K562 (cell line): ENCODE results near the gene SGSM2. TPM values are rescaled to one million over a fixed set of nuclear protein-coding genes. Genes with fewer than 3 reads are reported as not detected.

Experiments used
- ARID2 ChIP-seq: fragments of 450-650 bp; IDR thresholded peaks from 2 replicates; pipeline ENCODE4 v1.6.1; 2017; ENCODE audit warnings: antibody characterized with exemption, mild to moderate bottlenecking
- CXXC5 ChIP-seq: fragments of 250-450 bp; sonication (Bioruptor Pico); IDR thresholded peaks from 2 replicates; pipeline ENCODE4 v1.8.0; 2022; ENCODE audit warnings: inconsistent platforms, mild to moderate bottlenecking, moderate library complexity
- NUFIP1 ChIP-seq: fragments of 450-650 bp; IDR thresholded peaks from 2 replicates; pipeline ENCODE4 v1.6.1; 2018; ENCODE audit not compliant: partially characterized antibody
- RBFOX2 ChIP-seq: fragments of 200-400 bp; formaldehyde crosslinking; IDR thresholded peaks from 2 replicates; pipeline ENCODE4 v1.6.1; 2017; ENCODE audit warnings: low read depth, mild to moderate bottlenecking, low read length, moderate library complexity
- ZNF57 ChIP-seq: fragments of 450-650 bp; formaldehyde crosslinking; IDR thresholded peaks from 2 replicates; pipeline ENCODE4 v1.4.0; 2020; ENCODE audit warnings: mild to moderate bottlenecking, moderate library complexity
- polyA plus RNA-seq, 8 experiments: library from polyadenylated mRNA; depleted of rRNA in 4 of 8; stranded (reverse) in 5 of 8; unstranded in 3 of 8; fragments of >200 nt; fragmentation: Nextera tagmentation in 2 of 8; fragmentation: Illumina TruSeq in 1 of 8; extraction: Ambion mirVana in 2 of 8; extraction: Trizol in 1 of 8; gene quantifications; 2 replicates each; pipeline versions ENCODE4 v1.2.1 to v1.2.3, GENCODE V29; 2011 to 2014; ENCODE audit warnings: inconsistent platforms in 1 of 8, missing spikeins in 1 of 8
- total RNA-seq, 7 experiments: library from RNA; depleted of rRNA in 6 of 7; stranded (reverse); fragments of >200 nt in 6 of 7; fragmentation: Illumina TruSeq in 2 of 7; extraction: Trizol in 2 of 7; gene quantifications; 2 replicates each; pipeline versions ENCODE4 v1.2.1 to v1.2.3, GENCODE V29; 2011 to 2021; ENCODE audit warnings: low replicate concordance in 1 of 7
- TF ChIP-seq, protein P1 (sequence below), 2 experiments: fragments of 450-650 bp; formaldehyde crosslinking in 1 of 2; IDR thresholded peaks; 2 replicates each; pipeline versions ENCODE4 v1.4.0 to v1.6.1; 2014 to 2020; ENCODE audit warnings: mild to moderate bottlenecking in 2 of 2, borderline replicate concordance in 1 of 2, low read depth in 1 of 2
- TF ChIP-seq, protein P2 (sequence below), 2 experiments: IDR thresholded peaks; 2 replicates each; pipeline ENCODE4 v1.6.1; 2012; ENCODE audit warnings: improper control_type of control experiment in 2 of 2, low read depth in 2 of 2, low read length in 2 of 2, borderline replicate concordance in 1 of 2
- TF ChIP-seq, protein P3 (sequence below): fragments of 450-650 bp; formaldehyde crosslinking; IDR thresholded peaks from 2 replicates; pipeline ENCODE4 v1.4.0; 2020; ENCODE audit warnings: mild to moderate bottlenecking, moderate library complexity
- TF ChIP-seq, protein P4 (sequence below): fragments of 200-800 bp; sonication (Bioruptor generic); IDR thresholded peaks from 2 replicates; pipeline ENCODE4 v1.6.1; 2017; ENCODE audit warnings: missing genetic modification characterization, missing compliant biosample characterization
- TF ChIP-seq, protein P5 (sequence below): fragments of 450-650 bp; IDR thresholded peaks from 2 replicates; pipeline ENCODE4 v1.6.1; 2016; ENCODE audit warnings: missing biosample characterization, missing genetic modification characterization

The SGSM2 gene
- total and polyA plus RNA-seq, 9 of the 15 experiments (the other 6 are each of a cell fraction or from before 2014, with no cell fraction given), result 0.20 to 26.3 (median 14.8) TPM

DNA sequence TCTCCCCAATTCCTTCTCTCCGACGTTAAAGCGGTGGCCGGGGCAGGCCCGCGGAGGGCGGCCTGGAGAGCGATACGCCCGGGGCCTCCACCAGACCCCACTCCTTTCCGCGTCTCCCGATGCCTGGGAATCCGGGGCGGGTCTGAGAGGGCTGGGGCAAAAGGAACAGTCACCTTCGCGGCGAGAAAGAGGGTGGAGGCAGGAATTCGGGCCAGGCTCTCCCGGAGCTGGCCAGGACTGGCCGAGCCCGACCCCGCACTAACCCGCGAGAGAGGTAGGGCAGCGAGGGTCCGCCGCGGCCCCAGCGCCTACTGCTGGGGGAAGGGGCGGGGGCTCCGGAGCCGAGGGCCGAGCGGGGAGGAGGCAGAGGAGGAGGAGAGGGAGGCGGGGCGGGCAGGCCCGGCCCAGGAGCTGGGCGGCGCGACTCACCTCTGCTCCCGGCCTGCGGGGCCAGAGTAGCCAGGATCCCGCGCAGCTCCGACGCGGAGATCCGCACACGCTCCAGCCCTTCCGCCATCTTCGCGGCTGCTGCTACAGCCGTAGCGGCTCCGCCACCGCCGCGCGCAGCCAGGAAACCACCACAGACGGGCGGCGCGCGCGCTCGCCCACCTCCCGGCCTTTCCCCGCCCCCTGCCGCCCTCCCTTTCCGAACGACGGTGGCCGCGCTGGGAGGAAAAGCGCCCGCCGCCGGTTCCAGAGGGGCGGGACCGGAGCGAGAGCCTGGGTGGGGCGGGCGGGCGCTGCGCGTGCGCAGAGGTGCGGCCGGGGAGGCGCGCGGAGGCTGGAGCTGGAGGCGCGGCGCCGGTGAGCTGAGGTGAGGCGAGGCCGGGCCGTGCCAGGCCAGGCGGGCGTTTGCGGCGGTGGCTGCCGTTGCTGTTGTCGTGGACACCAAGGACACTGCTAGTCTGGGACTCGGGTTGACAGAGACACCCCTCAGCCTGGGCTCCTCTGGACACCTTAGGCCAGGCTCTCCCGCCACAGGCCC is 33.8 kb upstream of the SGSM2 start, which contains the start of the genes SMG6 and SRR (continued):
- TF ChIP-seq, protein P1, sequence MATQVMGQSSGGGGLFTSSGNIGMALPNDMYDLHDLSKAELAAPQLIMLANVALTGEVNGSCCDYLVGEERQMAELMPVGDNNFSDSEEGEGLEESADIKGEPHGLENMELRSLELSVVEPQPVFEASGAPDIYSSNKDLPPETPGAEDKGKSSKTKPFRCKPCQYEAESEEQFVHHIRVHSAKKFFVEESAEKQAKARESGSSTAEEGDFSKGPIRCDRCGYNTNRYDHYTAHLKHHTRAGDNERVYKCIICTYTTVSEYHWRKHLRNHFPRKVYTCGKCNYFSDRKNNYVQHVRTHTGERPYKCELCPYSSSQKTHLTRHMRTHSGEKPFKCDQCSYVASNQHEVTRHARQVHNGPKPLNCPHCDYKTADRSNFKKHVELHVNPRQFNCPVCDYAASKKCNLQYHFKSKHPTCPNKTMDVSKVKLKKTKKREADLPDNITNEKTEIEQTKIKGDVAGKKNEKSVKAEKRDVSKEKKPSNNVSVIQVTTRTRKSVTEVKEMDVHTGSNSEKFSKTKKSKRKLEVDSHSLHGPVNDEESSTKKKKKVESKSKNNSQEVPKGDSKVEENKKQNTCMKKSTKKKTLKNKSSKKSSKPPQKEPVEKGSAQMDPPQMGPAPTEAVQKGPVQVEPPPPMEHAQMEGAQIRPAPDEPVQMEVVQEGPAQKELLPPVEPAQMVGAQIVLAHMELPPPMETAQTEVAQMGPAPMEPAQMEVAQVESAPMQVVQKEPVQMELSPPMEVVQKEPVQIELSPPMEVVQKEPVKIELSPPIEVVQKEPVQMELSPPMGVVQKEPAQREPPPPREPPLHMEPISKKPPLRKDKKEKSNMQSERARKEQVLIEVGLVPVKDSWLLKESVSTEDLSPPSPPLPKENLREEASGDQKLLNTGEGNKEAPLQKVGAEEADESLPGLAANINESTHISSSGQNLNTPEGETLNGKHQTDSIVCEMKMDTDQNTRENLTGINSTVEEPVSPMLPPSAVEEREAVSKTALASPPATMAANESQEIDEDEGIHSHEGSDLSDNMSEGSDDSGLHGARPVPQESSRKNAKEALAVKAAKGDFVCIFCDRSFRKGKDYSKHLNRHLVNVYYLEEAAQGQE (IDR thresholded peaks at IDR 0.05; ENCODE audit: borderline replicate concordance), result peak; percentile 34; the same call in 1 of the 2 replicates
- TF ChIP-seq, protein P1 (CRISPR knock-in tag; IDR thresholded peaks at IDR 0.05; ENCODE audit: low read depth), result no peak
- no peak for TF ChIP-seq ZNF57 (CRISPR knock-in tag)
- TF ChIP-seq NUFIP1, result no peak
- no peak for TF ChIP-seq ARID2
- TF ChIP-seq, protein P2, sequence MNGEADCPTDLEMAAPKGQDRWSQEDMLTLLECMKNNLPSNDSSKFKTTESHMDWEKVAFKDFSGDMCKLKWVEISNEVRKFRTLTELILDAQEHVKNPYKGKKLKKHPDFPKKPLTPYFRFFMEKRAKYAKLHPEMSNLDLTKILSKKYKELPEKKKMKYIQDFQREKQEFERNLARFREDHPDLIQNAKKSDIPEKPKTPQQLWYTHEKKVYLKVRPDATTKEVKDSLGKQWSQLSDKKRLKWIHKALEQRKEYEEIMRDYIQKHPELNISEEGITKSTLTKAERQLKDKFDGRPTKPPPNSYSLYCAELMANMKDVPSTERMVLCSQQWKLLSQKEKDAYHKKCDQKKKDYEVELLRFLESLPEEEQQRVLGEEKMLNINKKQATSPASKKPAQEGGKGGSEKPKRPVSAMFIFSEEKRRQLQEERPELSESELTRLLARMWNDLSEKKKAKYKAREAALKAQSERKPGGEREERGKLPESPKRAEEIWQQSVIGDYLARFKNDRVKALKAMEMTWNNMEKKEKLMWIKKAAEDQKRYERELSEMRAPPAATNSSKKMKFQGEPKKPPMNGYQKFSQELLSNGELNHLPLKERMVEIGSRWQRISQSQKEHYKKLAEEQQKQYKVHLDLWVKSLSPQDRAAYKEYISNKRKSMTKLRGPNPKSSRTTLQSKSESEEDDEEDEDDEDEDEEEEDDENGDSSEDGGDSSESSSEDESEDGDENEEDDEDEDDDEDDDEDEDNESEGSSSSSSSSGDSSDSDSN (IDR thresholded peaks at IDR 0.05; ENCODE audit: borderline replicate concordance in 1 of 2, low read depth in 2 of 2, low read length in 2 of 2), result 0 out of 4 replicates have a peak, but pooled peaks have one; percentile 28 to 43
- TF ChIP-seq, protein P3, sequence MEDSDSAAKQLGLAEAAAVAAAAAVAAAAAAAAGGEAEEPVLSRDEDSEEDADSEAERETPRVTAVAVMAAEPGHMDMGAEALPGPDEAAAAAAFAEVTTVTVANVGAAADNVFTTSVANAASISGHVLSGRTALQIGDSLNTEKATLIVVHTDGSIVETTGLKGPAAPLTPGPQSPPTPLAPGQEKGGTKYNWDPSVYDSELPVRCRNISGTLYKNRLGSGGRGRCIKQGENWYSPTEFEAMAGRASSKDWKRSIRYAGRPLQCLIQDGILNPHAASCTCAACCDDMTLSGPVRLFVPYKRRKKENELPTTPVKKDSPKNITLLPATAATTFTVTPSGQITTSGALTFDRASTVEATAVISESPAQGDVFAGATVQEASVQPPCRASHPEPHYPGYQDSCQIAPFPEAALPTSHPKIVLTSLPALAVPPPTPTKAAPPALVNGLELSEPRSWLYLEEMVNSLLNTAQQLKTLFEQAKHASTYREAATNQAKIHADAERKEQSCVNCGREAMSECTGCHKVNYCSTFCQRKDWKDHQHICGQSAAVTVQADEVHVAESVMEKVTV (CRISPR knock-in tag), result no peak
- TF ChIP-seq, protein P4, sequence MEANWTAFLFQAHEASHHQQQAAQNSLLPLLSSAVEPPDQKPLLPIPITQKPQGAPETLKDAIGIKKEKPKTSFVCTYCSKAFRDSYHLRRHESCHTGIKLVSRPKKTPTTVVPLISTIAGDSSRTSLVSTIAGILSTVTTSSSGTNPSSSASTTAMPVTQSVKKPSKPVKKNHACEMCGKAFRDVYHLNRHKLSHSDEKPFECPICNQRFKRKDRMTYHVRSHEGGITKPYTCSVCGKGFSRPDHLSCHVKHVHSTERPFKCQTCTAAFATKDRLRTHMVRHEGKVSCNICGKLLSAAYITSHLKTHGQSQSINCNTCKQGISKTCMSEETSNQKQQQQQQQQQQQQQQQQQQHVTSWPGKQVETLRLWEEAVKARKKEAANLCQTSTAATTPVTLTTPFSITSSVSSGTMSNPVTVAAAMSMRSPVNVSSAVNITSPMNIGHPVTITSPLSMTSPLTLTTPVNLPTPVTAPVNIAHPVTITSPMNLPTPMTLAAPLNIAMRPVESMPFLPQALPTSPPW (CRISPR knock-in tag), result peak; percentile 96
- TF ChIP-seq CXXC5 (CRISPR knock-in tag), result peak; percentile 50
- TF ChIP-seq, protein P5, sequence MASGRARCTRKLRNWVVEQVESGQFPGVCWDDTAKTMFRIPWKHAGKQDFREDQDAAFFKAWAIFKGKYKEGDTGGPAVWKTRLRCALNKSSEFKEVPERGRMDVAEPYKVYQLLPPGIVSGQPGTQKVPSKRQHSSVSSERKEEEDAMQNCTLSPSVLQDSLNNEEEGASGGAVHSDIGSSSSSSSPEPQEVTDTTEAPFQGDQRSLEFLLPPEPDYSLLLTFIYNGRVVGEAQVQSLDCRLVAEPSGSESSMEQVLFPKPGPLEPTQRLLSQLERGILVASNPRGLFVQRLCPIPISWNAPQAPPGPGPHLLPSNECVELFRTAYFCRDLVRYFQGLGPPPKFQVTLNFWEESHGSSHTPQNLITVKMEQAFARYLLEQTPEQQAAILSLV (tag), result no peak
- TF ChIP-seq RBFOX2, result peak; percentile 79
